NCI-H187 treated with DMSO at 0.1 percent for 48 hours (cell line): ENCODE results near the gene SLC22A17.
"Not testable (repeated sequence)": the region's sequence is repeated elsewhere in the genome, so short reads cannot be mapped to it uniquely, and the experiment has no call there.

Source experiments
- DNase-seq: peaks from one replicate; lab custom pipeline; 2025; lab: John Stamatoyannopoulos, UW

The SLC22A17 gene

GRCh38 chr14:23352506-23353432 is at the start of gene SLC22A17:
SLC22A17 (minus strand) TSS chr14:23352887.
- DNase-seq, result no peak

GRCh38 chr14:23401291-23401690 is 48.6 kb upstream of the SLC22A17 start:
- DNase-seq, result no peak

GRCh38 chr14:23400496-23401149 is 47.9 kb upstream of the SLC22A17 start:
- DNase-seq, result not testable (repeated sequence)

GRCh38 chr14:23399591-23399990 is 46.9 kb upstream of the SLC22A17 start:
- DNase-seq, result no peak

GRCh38 chr14:23399136-23399535 is 46.4 kb upstream of the SLC22A17 start:
- DNase-seq, result no peak

- no peak for DNase-seq
These were observed 45.7 kb upstream of the SLC22A17 start for GRCh38 chr14:23398348-23398747.

- no peak for DNase-seq
These were observed 44.2 kb upstream of the SLC22A17 start for GRCh38 chr14:23396781-23397407.

- DNase-seq, result no peak
These were observed 43.4 kb upstream of the SLC22A17 start for GRCh38 chr14:23396126-23396525.

GRCh38 chr14:23392613-23393012 is 39.9 kb upstream of the SLC22A17 start:
- no peak for DNase-seq

GRCh38 chr14:23389871-23390270 is 37.2 kb upstream of the SLC22A17 start:
- not testable (repeated sequence) for DNase-seq

GRCh38 chr14:23389396-23389795 is 36.7 kb upstream of the SLC22A17 start:
- DNase-seq, result no peak

GRCh38 chr14:23388996-23389395 is 36.3 kb upstream of the SLC22A17 start:
- DNase-seq, result no peak

GRCh38 chr14:23387916-23388882 is 35.5 kb upstream of the SLC22A17 start:
- DNase-seq, result no peak

GRCh38 chr14:23386999-23387398 is 34.3 kb upstream of the SLC22A17 start:
- DNase-seq, result no peak

GRCh38 chr14:23386266-23386657 is 33.6 kb upstream of the SLC22A17 start:
- not testable (repeated sequence) for DNase-seq

GRCh38 chr14:23385642-23386265 is 33.1 kb upstream of the SLC22A17 start:
- DNase-seq, result no peak

- no peak for DNase-seq
These were observed 32.6 kb upstream of the SLC22A17 start for GRCh38 chr14:23385244-23385641.

GRCh38 chr14:23384364-23385080 is 31.8 kb upstream of the SLC22A17 start:
- DNase-seq, result no peak

GRCh38 chr14:23382731-23383440 is 30.2 kb upstream of the SLC22A17 start:
- DNase-seq, result no peak

- no peak for DNase-seq
These were observed 29.6 kb upstream of the SLC22A17 start for GRCh38 chr14:23382276-23382675.
